Measurements from ENCODE around the gene EYS.

Gene EYS

GRCh38 chr6:64998204-64998603 lies 708.8 kb downstream of the EYS start:
- no peak overlapping the region for H3K4me3 ChIP-seq (ENCODE audit: low read length)
- no peak for TF ChIP-seq ZNF274 (IDR thresholded peaks at IDR 0.05; ENCODE audit: low read depth, low read length)

GRCh38 chr6:64996301-64996700 lies 710.7 kb downstream of the EYS start:
- no peak overlapping the region for H3K4me3 ChIP-seq (ENCODE audit: low read length)
- TF ChIP-seq ZNF274 (IDR thresholded peaks at IDR 0.05; ENCODE audit: low read depth, low read length), result no peak

- no peak for TF ChIP-seq ZNF274 (IDR thresholded peaks at IDR 0.05; ENCODE audit: low read depth, low read length)
- H3K4me3 ChIP-seq (ENCODE audit: low read length), result no peak overlapping the region
These were observed 716.2 kb downstream of the EYS start for GRCh38 chr6:64990652-64991304.

GRCh38 chr6:64988148-64988547 lies 718.9 kb downstream of the EYS start:
- H3K4me3 ChIP-seq (ENCODE audit: low read length), result no peak overlapping the region
- no peak for TF ChIP-seq ZNF274 (IDR thresholded peaks at IDR 0.05; ENCODE audit: low read depth, low read length)

GRCh38 chr6:64987066-64987465 lies 720.0 kb downstream of the EYS start:
- H3K4me3 ChIP-seq (ENCODE audit: low read length), result no peak overlapping the region
- TF ChIP-seq ZNF274 (IDR thresholded peaks at IDR 0.05; ENCODE audit: low read depth, low read length), result no peak

GRCh38 chr6:64985726-64986125 lies 721.3 kb downstream of the EYS start:
- no peak for TF ChIP-seq ZNF274 (IDR thresholded peaks at IDR 0.05; ENCODE audit: low read depth, low read length)
- H3K4me3 ChIP-seq (ENCODE audit: low read length), result no peak overlapping the region

GRCh38 chr6:64984948-64985347 lies 722.1 kb downstream of the EYS start:
- TF ChIP-seq ZNF274 (IDR thresholded peaks at IDR 0.05; ENCODE audit: low read depth, low read length), result no peak

GRCh38 chr6:64983089-64983488 lies 723.9 kb downstream of the EYS start:
- no peak for TF ChIP-seq ZNF274 (IDR thresholded peaks at IDR 0.05; ENCODE audit: low read depth, low read length)
- H3K4me3 ChIP-seq (ENCODE audit: low read length), result no peak overlapping the region

More at GRCh38 chr6:64984948-64985347, 722.1 kb downstream of the EYS start:
- no peak overlapping the region for H3K4me3 ChIP-seq (ENCODE audit: low read length)

GRCh38 chr6:64973142-64973541 lies 733.9 kb downstream of the EYS start:
- no peak for TF ChIP-seq ZNF274 (IDR thresholded peaks at IDR 0.05; ENCODE audit: low read depth, low read length)
- no peak overlapping the region for H3K4me3 ChIP-seq (ENCODE audit: low read length)

GRCh38 chr6:64969139-64969538 lies 737.9 kb downstream of the EYS start:
- H3K4me3 ChIP-seq (ENCODE audit: low read length), result no peak overlapping the region

GRCh38 chr6:64955435-64955848 lies 751.6 kb downstream of the EYS start:
- no peak for TF ChIP-seq ZNF274 (IDR thresholded peaks at IDR 0.05; ENCODE audit: low read depth, low read length)
- H3K4me3 ChIP-seq (ENCODE audit: low read length), result no peak overlapping the region

More at GRCh38 chr6:64969139-64969538, 737.9 kb downstream of the EYS start:
- TF ChIP-seq ZNF274 (IDR thresholded peaks at IDR 0.05; ENCODE audit: low read depth, low read length), result no peak

GRCh38 chr6:64949257-64949656 lies 757.8 kb downstream of the EYS start:
- no peak for TF ChIP-seq ZNF274 (IDR thresholded peaks at IDR 0.05; ENCODE audit: low read depth, low read length)
- no peak overlapping the region for H3K4me3 ChIP-seq (ENCODE audit: low read length)

- TF ChIP-seq ZNF274 (IDR thresholded peaks at IDR 0.05; ENCODE audit: low read depth, low read length), result no peak
- no peak overlapping the region for H3K4me3 ChIP-seq (ENCODE audit: low read length)
These were observed 758.8 kb downstream of the EYS start for GRCh38 chr6:64948261-64948660.

- H3K4me3 ChIP-seq (ENCODE audit: low read length), result no peak overlapping the region
- TF ChIP-seq ZNF274 (IDR thresholded peaks at IDR 0.05; ENCODE audit: low read depth, low read length), result no peak
These were observed 761.6 kb downstream of the EYS start for GRCh38 chr6:64945450-64945849.

- no peak overlapping the region for H3K4me3 ChIP-seq (ENCODE audit: low read length)
- no peak for TF ChIP-seq ZNF274 (IDR thresholded peaks at IDR 0.05; ENCODE audit: low read depth, low read length)
These were observed 774.5 kb downstream of the EYS start for GRCh38 chr6:64932486-64932885.

GRCh38 chr6:64930681-64931080 lies 776.3 kb downstream of the EYS start:
- no peak for TF ChIP-seq ZNF274 (IDR thresholded peaks at IDR 0.05; ENCODE audit: low read depth, low read length)

More at GRCh38 chr6:64930681-64931080, 776.3 kb downstream of the EYS start:
- no peak overlapping the region for H3K4me3 ChIP-seq (ENCODE audit: low read length)
